ENCODE results near the gene LTBP1.

GRCh38 chr2:33202641-33203522 is 256.1 kb downstream of the LTBP1 start:
- no peak for TF ChIP-seq CTCF (IDR thresholded peaks at IDR 0.05)
- TF ChIP-seq POLR2A (IDR thresholded peaks at IDR 0.05): no peak
- TF ChIP-seq POLR2AphosphoS5 (IDR thresholded peaks at IDR 0.05; ENCODE audit: insufficient read depth in 1 of 2, low read depth in 1 of 2): no peak

All from vagina (tissue), 2 donors.